ENCODE results near the gene LMX1A.

DNA sequence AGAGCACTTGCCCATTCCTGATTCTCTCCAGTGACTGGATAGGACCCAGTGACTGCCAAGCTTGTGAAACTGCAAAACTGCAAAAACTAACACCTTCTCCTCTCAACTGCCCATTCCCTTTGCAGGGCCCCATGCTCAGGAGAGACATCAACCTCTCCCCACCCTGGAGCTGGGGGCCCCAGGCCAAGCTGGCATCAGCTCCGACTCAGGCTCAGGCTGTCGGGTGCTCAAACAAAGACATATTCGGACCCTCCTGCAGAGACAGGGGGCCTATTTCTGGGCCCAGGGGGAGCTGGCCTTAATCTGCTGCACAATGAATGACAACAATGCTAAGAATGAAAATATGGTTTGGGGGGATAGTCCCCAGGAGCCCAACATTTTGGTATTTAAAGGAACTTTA, 11.8 kb downstream of the LMX1A start:
- TF ChIP-seq YY1 (IDR thresholded peaks at IDR 0.05; ENCODE audit: insufficient read depth, insufficient read length) (no peak), SUZ12 (IDR thresholded peaks at IDR 0.05; ENCODE audit: extremely low read depth, insufficient read depth, insufficient read length) (no peak)
